Breast epithelium (tissue), 3 donors: ENCODE results near the gene SLC6A18.

Experiments used
- POLR2A ChIP-seq: fragments of 450-650 bp; IDR thresholded peaks from one replicate; pipeline ENCODE4 v1.6.1; 2016; ENCODE audit warnings: antibody characterized with exemption, mild to moderate bottlenecking, moderate library complexity
- TF ChIP-seq, protein P1 (sequence below), 3 donors: fragments of 450-650 bp; IDR thresholded peaks; one replicate each; pipeline ENCODE4 v1.5.1; 2016 to 2017; ENCODE audit warnings: antibody characterized with exemption in 3 of 3, mild to moderate bottlenecking in 3 of 3, moderate library complexity in 3 of 3

DNA sequence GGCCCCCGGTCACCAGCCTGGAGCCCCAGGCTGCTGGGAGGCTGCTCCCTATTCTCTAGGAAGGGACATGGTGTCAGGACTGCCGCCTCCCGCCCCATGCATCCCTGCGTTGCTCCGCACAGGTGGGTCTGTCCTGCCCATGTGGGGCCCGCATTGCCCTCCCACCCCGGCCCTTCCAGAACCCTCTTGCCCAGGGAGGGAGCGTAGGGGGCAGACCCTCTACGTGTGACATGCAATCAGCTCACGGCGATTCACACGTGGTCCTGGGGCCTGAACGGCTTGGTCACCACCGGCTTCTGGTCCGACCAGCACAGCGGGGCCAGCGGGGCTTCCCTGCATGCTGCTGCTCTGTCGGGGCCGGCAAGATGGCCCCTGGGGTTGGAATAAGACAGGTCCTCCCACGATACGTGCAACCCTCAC, 14.3 kb upstream of the SLC6A18 start:
- no peak for TF ChIP-seq POLR2A
- TF ChIP-seq, protein P1, sequence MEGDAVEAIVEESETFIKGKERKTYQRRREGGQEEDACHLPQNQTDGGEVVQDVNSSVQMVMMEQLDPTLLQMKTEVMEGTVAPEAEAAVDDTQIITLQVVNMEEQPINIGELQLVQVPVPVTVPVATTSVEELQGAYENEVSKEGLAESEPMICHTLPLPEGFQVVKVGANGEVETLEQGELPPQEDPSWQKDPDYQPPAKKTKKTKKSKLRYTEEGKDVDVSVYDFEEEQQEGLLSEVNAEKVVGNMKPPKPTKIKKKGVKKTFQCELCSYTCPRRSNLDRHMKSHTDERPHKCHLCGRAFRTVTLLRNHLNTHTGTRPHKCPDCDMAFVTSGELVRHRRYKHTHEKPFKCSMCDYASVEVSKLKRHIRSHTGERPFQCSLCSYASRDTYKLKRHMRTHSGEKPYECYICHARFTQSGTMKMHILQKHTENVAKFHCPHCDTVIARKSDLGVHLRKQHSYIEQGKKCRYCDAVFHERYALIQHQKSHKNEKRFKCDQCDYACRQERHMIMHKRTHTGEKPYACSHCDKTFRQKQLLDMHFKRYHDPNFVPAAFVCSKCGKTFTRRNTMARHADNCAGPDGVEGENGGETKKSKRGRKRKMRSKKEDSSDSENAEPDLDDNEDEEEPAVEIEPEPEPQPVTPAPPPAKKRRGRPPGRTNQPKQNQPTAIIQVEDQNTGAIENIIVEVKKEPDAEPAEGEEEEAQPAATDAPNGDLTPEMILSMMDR (IDR thresholded peaks at IDR 0.05): no peak
